B cell (primary cell): ENCODE data around the gene MRPL14. TPM values are rescaled to one million over a fixed set of nuclear protein-coding genes. Genes with fewer than 3 reads are reported as not detected.

Experiments used
- ATAC-seq: fragments of 200-7000 bp; cut with Tn5 transposase; one replicate; pipeline ENCODE4 v1.10.0; 2021; ENCODE audit warnings: low read depth, mild to moderate bottlenecking, moderate number of reproducible peaks, moderate library complexity
- CTCF ChIA-PET: fragments of 350-600 bp; sonication (Branson Sonifier 250); formaldehyde crosslinking; loops from one replicate; lab custom pipeline; 2021; ENCODE audit warnings: antibody characterized with exemption, inconsistent platforms; lab: Charles Lee
- POLR2A ChIA-PET: fragments of 350-600 bp; sonication (Branson Sonifier 250); formaldehyde crosslinking; loops from one replicate; lab custom pipeline; 2021; ENCODE audit warnings: antibody characterized with exemption; lab: Charles Lee
- DNase-seq: peaks from one replicate; pipeline ENCODE4 v3.0.0; 2013
- H2AFZ ChIP-seq: 2 replicates; pipeline ENCODE4 v1.6.1; 2012; ENCODE audit warnings: mild to moderate bottlenecking, low read depth, low read length; ENCODE audit not compliant: insufficient read depth, poor library complexity, severe bottlenecking
- H3K27ac ChIP-seq, 2 donors: 1 replicate in 1 of 2; 2 replicates in 1 of 2; pipeline ENCODE4 v1.5.1; 2012 to 2013; ENCODE audit warnings: low read length in 2 of 2, mild to moderate bottlenecking in 2 of 2, moderate library complexity in 1 of 2
- H3K27me3 ChIP-seq, 4 experiments: fragments of 200-600 bp in 1 of 4; sonication (generic) in 1 of 4; replicated peaks in 1 of 4; 1 replicate in 2 of 4; 2 replicates in 2 of 4; pipeline versions ENCODE4 v1.6.1 to v1.7.0; 2013 to 2016; ENCODE audit warnings: low read length in 3 of 4, mild to moderate bottlenecking in 2 of 4, mixed read lengths in 1 of 4, moderate library complexity in 1 of 4; ENCODE audit not compliant: insufficient read depth in 4 of 4, control insufficient read depth in 3 of 4; ENCODE audit errors: control extremely low read depth in 1 of 4
- H3K36me3 ChIP-seq, 2 experiments: replicated peaks in 1 of 2; 1 replicate in 1 of 2; 2 replicates in 1 of 2; pipeline versions ENCODE4 v1.6.1 to v1.7.1; 2013; ENCODE audit warnings: low read length in 1 of 2; ENCODE audit not compliant: insufficient read depth in 2 of 2, control insufficient read depth in 1 of 2; ENCODE audit errors: control extremely low read depth in 1 of 2, extremely low read depth in 1 of 2
- H3K4me1 ChIP-seq, 2 donors: fragments of 200-600 bp in 1 of 2; sonication (generic) in 1 of 2; 1 replicate in 1 of 2; 2 replicates in 1 of 2; pipeline versions ENCODE4 v1.5.1 to v1.6.1; 2013 to 2017; ENCODE audit warnings: low read length in 2 of 2; ENCODE audit not compliant: control insufficient read depth in 2 of 2, insufficient read depth in 2 of 2
- H3K4me2 ChIP-seq: replicated peaks from 2 replicates; pipeline ENCODE3; 2012; ENCODE audit warnings: mild to moderate bottlenecking, low read depth, low read length; ENCODE audit not compliant: poor library complexity, severe bottlenecking
- H3K4me3 ChIP-seq, 5 experiments: fragments of 200-600 bp in 1 of 5; sonication (generic) in 1 of 5; 1 replicate in 3 of 5; 2 replicates in 2 of 5; pipeline versions ENCODE4 v1.5.1 to v1.7.0; 2011 to 2016; ENCODE audit warnings: low read length in 4 of 5, mild to moderate bottlenecking in 4 of 5, low read depth in 2 of 5, control low read depth in 1 of 5, moderate library complexity in 1 of 5; ENCODE audit not compliant: insufficient read depth in 1 of 5; ENCODE audit errors: control extremely low read depth in 1 of 5, extremely low read depth in 1 of 5
- H3K79me2 ChIP-seq: fragments of 200-600 bp; sonication (generic); one replicate; pipeline ENCODE4 v1.6.0; 2016; ENCODE audit warnings: low read length; ENCODE audit not compliant: control insufficient read depth, insufficient read depth
- H3K9ac ChIP-seq: fragments of 200-600 bp; sonication (generic); 2 replicates; pipeline ENCODE4 v1.6.1; 2017; ENCODE audit warnings: mild to moderate bottlenecking, low read length, moderate library complexity
- H3K9me3 ChIP-seq, 3 donors: one replicate each; pipeline versions ENCODE4 v1.6.1 to v1.7.1; 2013; ENCODE audit warnings: low read length in 2 of 3; ENCODE audit not compliant: control insufficient read depth in 2 of 3, insufficient read depth in 1 of 3; ENCODE audit errors: control extremely low read depth in 1 of 3
- H4K20me1 ChIP-seq: 2 replicates; pipeline ENCODE4 v1.6.0; 2012; ENCODE audit warnings: mild to moderate bottlenecking, low read length; ENCODE audit not compliant: insufficient read depth, control insufficient read depth, poor library complexity, severe bottlenecking
- H3K27ac Mint-ChIP-seq: one replicate; pipeline ENCODE4 v1.8.0; 2021; ENCODE audit warnings: mixed read lengths
- H3K27me3 Mint-ChIP-seq: one replicate; pipeline ENCODE4 v1.8.0; 2021; ENCODE audit warnings: mixed read lengths
- H3K4me1 Mint-ChIP-seq: one replicate; pipeline ENCODE4 v1.8.0; 2021; ENCODE audit warnings: mixed read lengths
- H3K4me3 Mint-ChIP-seq: one replicate; pipeline ENCODE4 v1.8.0; 2021; ENCODE audit warnings: mixed read lengths
- H3K9me3 Mint-ChIP-seq: one replicate; pipeline ENCODE4 v1.8.0; 2022; ENCODE audit warnings: mixed read lengths; ENCODE audit not compliant: insufficient read depth
- CTCF ChIP-seq: fragments of 200-600 bp; IDR thresholded peaks from one replicate; pipeline ENCODE4 v1.8.0; 2022; ENCODE audit warnings: antibody characterized with exemption, mild to moderate bottlenecking
- EZH2 ChIP-seq: IDR thresholded peaks from 2 replicates; pipeline ENCODE4 v1.6.1; 2012; ENCODE audit warnings: borderline replicate concordance, low read depth, mild to moderate bottlenecking, moderate library complexity, low read length; ENCODE audit not compliant: insufficient read depth, poor library complexity, severe bottlenecking
- WGBS: methylation state at CpG from one replicate; pipeline ENCODE4 v1.1.5; 2013; ENCODE audit warnings: missing lambda C conversion rate; ENCODE audit not compliant: insufficient coverage; 5-methylcytosine and 5-hydroxymethylcytosine counted together
- intact Hi-C: fragments of 100-400 bp; cut with micrococcal nuclease; formaldehyde crosslinking; loops from one replicate; pipeline ENCODE4 v1.10.0; 2022
- polyA plus RNA-seq: library from polyadenylated mRNA; depleted of rRNA; stranded (reverse); fragments of >200 nt; gene quantifications from 2 replicates; pipeline ENCODE4 v1.2.3, GENCODE V29; 2012
- total RNA-seq, 2 donors: library from RNA; stranded (reverse); fragments of 120-200 nt in 1 of 2; gene quantifications; 1 replicate in 1 of 2; 2 replicates in 1 of 2; pipeline versions ENCODE4 v1.2.3 to v1.2.4, GENCODE V29; 2013 to 2022

MRPL14 gene
- total and polyA plus RNA-seq, 2 donors (not counting 1 experiment from before 2014, with no cell fraction given): 16.7 to 23.5 TPM

DNA sequence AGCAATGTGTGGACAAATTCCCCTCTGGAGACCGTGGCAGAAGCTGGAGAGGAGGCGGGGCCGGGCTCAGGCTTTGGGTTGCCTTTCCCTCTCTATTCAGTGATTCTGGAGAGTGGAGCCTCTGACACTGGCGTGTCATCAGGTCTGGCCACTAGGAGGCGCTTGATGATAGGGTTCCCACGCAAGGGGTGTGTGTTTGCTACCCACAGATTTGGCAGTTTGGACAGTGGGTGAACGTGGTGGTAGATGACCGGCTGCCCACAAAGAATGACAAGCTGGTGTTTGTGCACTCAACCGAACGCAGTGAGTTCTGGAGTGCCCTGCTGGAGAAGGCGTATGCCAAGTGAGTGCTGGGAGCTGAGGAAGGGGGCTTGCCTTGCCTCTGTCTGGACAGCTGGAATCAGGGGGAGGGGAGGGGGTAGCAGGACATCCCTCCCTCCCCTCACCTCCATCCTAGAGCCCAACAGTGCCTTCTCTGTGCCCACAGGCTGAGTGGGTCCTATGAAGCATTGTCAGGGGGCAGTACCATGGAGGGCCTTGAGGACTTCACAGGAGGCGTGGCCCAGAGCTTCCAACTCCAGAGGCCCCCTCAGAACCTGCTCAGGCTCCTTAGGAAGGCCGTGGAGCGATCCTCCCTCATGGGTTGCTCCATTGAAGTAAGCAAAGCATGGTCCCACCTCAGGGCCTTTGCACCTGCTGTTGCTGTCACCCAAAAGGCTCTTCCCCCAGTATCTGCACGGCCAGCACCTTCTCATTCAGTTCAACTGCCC lies 45.7 kb upstream of the MRPL14 start:
- Mint-ChIP-seq H3K4me3 (no peak overlapping the region), H3K27ac (no peak overlapping the region), H3K9me3 (no peaks in the 10 kb centered on the region), H3K27me3 (peaks cover 17% of the 10 kb centered on the region), H3K4me1 (peaks cover 14% of the 10 kb centered on the region)
- Histone ChIP-seq H3K4me3 (no peak overlapping the region), H4K20me1 (no peaks in the 10 kb centered on the region), H3K27ac (no peak overlapping the region), H2AFZ (no peak overlapping the region), H3K4me2 (no peak overlapping the region), H3K9ac (no peak overlapping the region), H3K36me3 (no peaks in the 10 kb centered on the region), H3K9me3 (peaks cover 0 to 3% (median 0%) of the 10 kb centered on the region in 3 donors), H3K27me3 (peaks cover 0 to 18% (median under 1%) of the 10 kb centered on the region in 4 experiments), H3K79me2 (no peaks in the 10 kb centered on the region), H3K4me1 (peaks cover 10 to 18% of the 10 kb centered on the region in 2 donors)
- peak; percentile 83 for TF ChIP-seq CTCF
- no peak for TF ChIP-seq EZH2
- intact Hi-C loops: loop anchor here (1.0 to 5.0 kb wide), 7 partner anchors 49 to 284 kb away; partner anchors contain the start of gene SLC29A1
- ATAC-seq: peak; percentile 72
- DNase-seq: peak; percentile 83
- ChIA-PET CTCF (interaction anchor here (0.6 to 2.7 kb wide), 35 partner anchors 9 to 176 kb away, joined by 3 to 58 read pairs (median 5); partner anchors contain the start of genes CAPN11 and SLC35B2), POLR2A (no interaction called here)
- 21% methylated on average over 13 of the region's 15 CpGs for WGBS
